CD1c-positive myeloid dendritic cell (primary cell): ENCODE data around the gene RANBP3.
"Not testable (repeated sequence)": the region's sequence is repeated elsewhere in the genome, so short reads cannot be mapped to it uniquely, and the experiment has no call there.

Experiments
- DNase-seq: peaks from one replicate; pipeline ENCODE4 v3.0.0-alpha.2; 2016; ENCODE audit errors: extremely low spot score

The RANBP3 gene

GRCh38 chr19:6006896-6007295, 29.0 kb upstream of the RANBP3 start:
- no peak for DNase-seq

- not testable (repeated sequence) for DNase-seq
Measured at GRCh38 chr19:6006070-6006446, 28.1 kb upstream of the RANBP3 start.

GRCh38 chr19:6005321-6006069, 27.6 kb upstream of the RANBP3 start:
- DNase-seq = no peak

- no peak for DNase-seq
Measured at GRCh38 chr19:6003976-6004375, 26.0 kb upstream of the RANBP3 start.

- no peak for DNase-seq
Measured at GRCh38 chr19:6002591-6002990, 24.7 kb upstream of the RANBP3 start.

- DNase-seq = no peak
Measured at GRCh38 chr19:6000228-6000847, 22.4 kb upstream of the RANBP3 start.

- no peak for DNase-seq
Measured at GRCh38 chr19:5999693-6000092, 21.8 kb upstream of the RANBP3 start.

- DNase-seq = no peak
Measured at GRCh38 chr19:5997371-5997770, 19.4 kb upstream of the RANBP3 start.

- DNase-seq = no peak
Measured at GRCh38 chr19:5996623-5997320, 18.8 kb upstream of the RANBP3 start.

- DNase-seq = no peak
Measured at GRCh38 chr19:5996102-5996501, 18.2 kb upstream of the RANBP3 start.

GRCh38 chr19:5995606-5996005, 17.7 kb upstream of the RANBP3 start:
- DNase-seq = no peak

GRCh38 chr19:5994405-5995165, 16.6 kb upstream of the RANBP3 start:
- no peak for DNase-seq

- no peak for DNase-seq
Measured at GRCh38 chr19:5993648-5994358, 15.9 kb upstream of the RANBP3 start.

GRCh38 chr19:5993201-5993600, 15.3 kb upstream of the RANBP3 start:
- DNase-seq = no peak

- no peak for DNase-seq
Measured at GRCh38 chr19:5992756-5993155, 14.8 kb upstream of the RANBP3 start.

GRCh38 chr19:5991244-5991838, 13.4 kb upstream of the RANBP3 start:
- no peak for DNase-seq

GRCh38 chr19:5990289-5990797, 12.4 kb upstream of the RANBP3 start:
- DNase-seq = no peak

- no peak for DNase-seq
Measured at GRCh38 chr19:5989388-5990074, 11.6 kb upstream of the RANBP3 start.

GRCh38 chr19:5988517-5989387, 10.8 kb upstream of the RANBP3 start:
- DNase-seq = no peak
